Loucy (cell line): ENCODE measurements around the gene CAPN7.

Experiments used
- EZH2phosphoT487 ChIP-seq: fragments of 200-600 bp; IDR thresholded peaks from 2 replicates; pipeline ENCODE4 v1.6.1; 2018; ENCODE audit warnings: antibody characterized with exemption, mild to moderate bottlenecking, moderate library complexity, borderline replicate concordance
- TF ChIP-seq, protein P1 (sequence below): fragments of 200-600 bp; sonication (generic); conservative IDR thresholded peaks from 2 replicates; pipeline ENCODE4 v1.5.1; 2014; ENCODE audit warnings: mild to moderate bottlenecking, antibody characterized with exemption, low read length

GRCh38 chr3:15175605-15176004, 30.4 kb upstream of the CAPN7 start:
- TF ChIP-seq, protein P1, sequence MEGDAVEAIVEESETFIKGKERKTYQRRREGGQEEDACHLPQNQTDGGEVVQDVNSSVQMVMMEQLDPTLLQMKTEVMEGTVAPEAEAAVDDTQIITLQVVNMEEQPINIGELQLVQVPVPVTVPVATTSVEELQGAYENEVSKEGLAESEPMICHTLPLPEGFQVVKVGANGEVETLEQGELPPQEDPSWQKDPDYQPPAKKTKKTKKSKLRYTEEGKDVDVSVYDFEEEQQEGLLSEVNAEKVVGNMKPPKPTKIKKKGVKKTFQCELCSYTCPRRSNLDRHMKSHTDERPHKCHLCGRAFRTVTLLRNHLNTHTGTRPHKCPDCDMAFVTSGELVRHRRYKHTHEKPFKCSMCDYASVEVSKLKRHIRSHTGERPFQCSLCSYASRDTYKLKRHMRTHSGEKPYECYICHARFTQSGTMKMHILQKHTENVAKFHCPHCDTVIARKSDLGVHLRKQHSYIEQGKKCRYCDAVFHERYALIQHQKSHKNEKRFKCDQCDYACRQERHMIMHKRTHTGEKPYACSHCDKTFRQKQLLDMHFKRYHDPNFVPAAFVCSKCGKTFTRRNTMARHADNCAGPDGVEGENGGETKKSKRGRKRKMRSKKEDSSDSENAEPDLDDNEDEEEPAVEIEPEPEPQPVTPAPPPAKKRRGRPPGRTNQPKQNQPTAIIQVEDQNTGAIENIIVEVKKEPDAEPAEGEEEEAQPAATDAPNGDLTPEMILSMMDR, result no peak
- TF ChIP-seq EZH2phosphoT487, result no peak
